HCT116 (cell line): ENCODE data around the gene PLA1A. TPM values are rescaled to one million over a fixed set of nuclear protein-coding genes. Genes with fewer than 3 reads are reported as not detected.
"Not testable (repeated sequence)": the region's sequence is repeated elsewhere in the genome, so short reads cannot be mapped to it uniquely, and the experiment has no call there.

Experiments used
- ATAC-seq: fragments of 200-7000 bp; cut with Tn5 transposase; 2 replicates; pipeline ENCODE4 v1.9.1; 2020; ENCODE audit warnings: mild to moderate bottlenecking, moderate library complexity
- BruUV-seq: library from RNA; stranded (reverse); fragments of 400-500 nt; replicated peaks from 2 replicates; lab custom pipeline; 2021; lab: Mats Ljungman, UMichigan
- CTCF ChIA-PET: fragments of 300-600 bp; sonication (Branson Sonifier 250); formaldehyde crosslinking; loops from one replicate; lab custom pipeline; 2021; ENCODE audit warnings: antibody characterized with exemption; lab: Charles Lee
- POLR2A ChIA-PET: fragments of 300-600, 350-600 bp; sonication (Branson Sonifier 250); formaldehyde crosslinking; loops from one replicate; lab custom pipeline; 2021; ENCODE audit warnings: antibody characterized with exemption; lab: Charles Lee
- RAD21 ChIA-PET, 2 experiments: fragments of 300-600 bp; sonication (Branson Sonifier 250); formaldehyde crosslinking; loops; one replicate each; lab custom pipeline; 2023; ENCODE audit warnings: low total read pairs in 2 of 2; ENCODE audit not compliant: uncharacterized antibody in 2 of 2, unreplicated experiment in 2 of 2, low non-redundant PET in 1 of 2; lab: Charles Lee
- DNase-seq: peaks from one replicate; pipeline ENCODE4 v3.0.0-alpha.2; 2010; ENCODE audit warnings: low read depth, low spot score
- H2AFZ ChIP-seq: fragments of 200-600 bp; shearing (Covaris generic), sonication (generic); 2 replicates; pipeline ENCODE4 v1.6.1; 2017; ENCODE audit warnings: low read depth, mixed run types, mixed read lengths, antibody characterized with exemption, low read length; ENCODE audit not compliant: poor library complexity, severe bottlenecking
- H3K27ac ChIP-seq: 2 replicates; pipeline ENCODE4 v1.5.1; 2012; ENCODE audit warnings: low read depth, low read length
- H3K27me3 ChIP-seq: fragments of 200-600 bp; sonication (generic); 2 replicates; pipeline ENCODE4 v1.6.1; 2016; ENCODE audit warnings: mixed run types, low read length, mixed read lengths; ENCODE audit not compliant: insufficient read depth
- H3K36me3 ChIP-seq, 2 experiments: fragments of 200-500 bp in 1 of 2; fragments of 200-600 bp in 1 of 2; sonication (Bioruptor generic) in 1 of 2; sonication (generic) in 1 of 2; 2 replicates each; pipeline versions ENCODE4 v1.5.1 to v1.6.1; 2014 to 2016; ENCODE audit warnings: low read length in 2 of 2, inconsistent platforms in 1 of 2, mixed read lengths in 1 of 2, mixed run types in 1 of 2; ENCODE audit not compliant: insufficient read depth in 2 of 2, control insufficient read depth in 1 of 2
- H3K4me1 ChIP-seq, 2 experiments: fragments of 200-600 bp in 1 of 2; sonication (generic) in 1 of 2; 2 replicates each; pipeline versions ENCODE4 v1.5.1 to v1.6.1; 2012 to 2017; ENCODE audit warnings: low read length in 2 of 2, inconsistent platforms in 1 of 2, mild to moderate bottlenecking in 1 of 2, mixed read lengths in 1 of 2, mixed run types in 1 of 2, moderate library complexity in 1 of 2; ENCODE audit not compliant: insufficient read depth in 2 of 2, control insufficient read depth in 1 of 2
- H3K4me2 ChIP-seq: fragments of 200-600 bp; sonication (generic); 2 replicates; pipeline ENCODE4 v1.6.1; 2017; ENCODE audit warnings: mixed run types, low read length, mixed read lengths
- H3K4me3 ChIP-seq, 2 experiments: fragments of 200-600 bp in 1 of 2; sonication (generic) in 1 of 2; replicated peaks in 1 of 2; 2 replicates each; pipeline ENCODE4 v1.5.1; 2011 to 2016; ENCODE audit warnings: low read length in 2 of 2, control low read depth in 1 of 2, low read depth in 1 of 2, mild to moderate bottlenecking in 1 of 2, mixed read lengths in 1 of 2, mixed run types in 1 of 2
- H3K79me2 ChIP-seq: fragments of 200-600 bp; sonication (generic); 2 replicates; pipeline ENCODE4 v1.6.1; 2017; ENCODE audit warnings: mild to moderate bottlenecking, mixed run types, low read length, moderate library complexity, mixed read lengths; ENCODE audit not compliant: insufficient read depth
- H3K9ac ChIP-seq: fragments of 200-600 bp; sonication (generic); 2 replicates; pipeline ENCODE4 v1.6.1; 2016; ENCODE audit warnings: low read length, mixed read lengths
- H3K9me2 ChIP-seq: fragments of 200-600 bp; sonication (generic), shearing (Covaris generic); 2 replicates; pipeline ENCODE4 v1.6.1; 2017; ENCODE audit warnings: mixed run types, mild to moderate bottlenecking, moderate library complexity; ENCODE audit not compliant: insufficient read depth
- H3K9me3 ChIP-seq, 2 experiments: fragments of 200-500 bp in 1 of 2; fragments of 200-600 bp in 1 of 2; sonication (Bioruptor generic) in 1 of 2; sonication (generic) in 1 of 2; 2 replicates each; pipeline ENCODE4 v1.6.1; 2014 to 2017; ENCODE audit warnings: low read length in 2 of 2, mixed read lengths in 2 of 2, inconsistent platforms in 1 of 2, low read depth in 1 of 2, mild to moderate bottlenecking in 1 of 2, mixed run types in 1 of 2, moderate library complexity in 1 of 2; ENCODE audit not compliant: control insufficient read depth in 1 of 2, insufficient read depth in 1 of 2
- H4K20me1 ChIP-seq: fragments of 200-600 bp; sonication (generic), shearing (Covaris generic); 2 replicates; pipeline ENCODE4 v1.6.1; 2017; ENCODE audit warnings: mixed run types, mild to moderate bottlenecking, moderate library complexity; ENCODE audit not compliant: insufficient read depth
- CBX3 ChIP-seq: IDR thresholded peaks from 2 replicates; pipeline ENCODE4 v1.6.1; 2012; ENCODE audit warnings: low read depth
- CEBPB ChIP-seq: IDR thresholded peaks from 2 replicates; pipeline ENCODE4 v1.6.1; 2012; ENCODE audit warnings: low read depth
- EZH2 ChIP-seq: fragments of 200-600 bp; sonication (generic); IDR thresholded peaks from 2 replicates; pipeline ENCODE4 v1.6.1; 2017; ENCODE audit warnings: antibody characterized with exemption, mixed run types
- REST ChIP-seq: IDR thresholded peaks from 2 replicates; pipeline ENCODE4 v1.6.1; 2012; ENCODE audit warnings: low read depth
- SIN3A ChIP-seq: IDR thresholded peaks from 2 replicates; pipeline ENCODE4 v1.6.1; 2012; ENCODE audit warnings: low read depth
- TCF7L2 ChIP-seq: IDR thresholded peaks from 2 replicates; pipeline ENCODE4 v1.7.0; 2011; ENCODE audit warnings: borderline replicate concordance, inconsistent platforms; ENCODE audit not compliant: insufficient read depth, insufficient read length; ENCODE audit errors: extremely low read depth
- intact Hi-C: fragments of 100-400 bp; cut with micrococcal nuclease; formaldehyde crosslinking; loops from 2 replicates; pipeline ENCODE4 v1.10.0; 2022
- total RNA-seq: library from RNA; stranded (reverse); gene quantifications from one replicate; pipeline ENCODE4 v1.2.1, GENCODE V29; 2021; ENCODE audit not compliant: unreplicated experiment
- TF ChIP-seq, protein P1 (sequence below): IDR thresholded peaks from 2 replicates; pipeline ENCODE4 v1.6.1; 2012

PLA1A gene
- total RNA-seq, 1 experiment from 2014 or later, result not detected

DNA sequence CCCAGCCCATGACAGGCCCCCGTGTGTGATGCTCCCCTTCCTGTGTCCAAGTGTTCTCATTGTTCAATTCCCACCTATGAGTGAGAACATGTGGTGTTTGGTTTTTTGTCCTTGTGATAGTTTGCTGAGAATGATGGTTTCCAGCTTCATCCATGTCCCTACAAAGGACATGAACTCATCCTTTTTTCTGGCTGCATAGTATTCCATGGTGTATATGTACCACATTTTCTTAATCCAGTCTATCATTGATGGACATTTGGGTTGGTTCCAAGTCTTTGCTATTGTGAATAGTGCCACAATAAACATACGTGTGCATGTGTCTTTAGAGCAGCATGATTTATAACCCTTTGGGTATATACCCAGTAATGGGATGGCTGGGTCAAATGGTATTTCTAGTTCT lies 34.4 kb upstream of the PLA1A start:
- H3K9me3 ChIP-seq, H3K9me2 ChIP-seq, CTCF ChIA-PET, H4K20me1 ChIP-seq, POLR2A ChIA-PET, H3K27ac ChIP-seq, DNase-seq, H3K9ac ChIP-seq, H3K36me3 ChIP-seq, H3K4me3 ChIP-seq, H3K4me2 ChIP-seq, intact Hi-C loops, BruUV-seq, H3K4me1 ChIP-seq, ATAC-seq, H3K27me3 ChIP-seq, H3K79me2 ChIP-seq, H2AFZ ChIP-seq, RAD21 ChIA-PET: not testable (repeated sequence)

DNA sequence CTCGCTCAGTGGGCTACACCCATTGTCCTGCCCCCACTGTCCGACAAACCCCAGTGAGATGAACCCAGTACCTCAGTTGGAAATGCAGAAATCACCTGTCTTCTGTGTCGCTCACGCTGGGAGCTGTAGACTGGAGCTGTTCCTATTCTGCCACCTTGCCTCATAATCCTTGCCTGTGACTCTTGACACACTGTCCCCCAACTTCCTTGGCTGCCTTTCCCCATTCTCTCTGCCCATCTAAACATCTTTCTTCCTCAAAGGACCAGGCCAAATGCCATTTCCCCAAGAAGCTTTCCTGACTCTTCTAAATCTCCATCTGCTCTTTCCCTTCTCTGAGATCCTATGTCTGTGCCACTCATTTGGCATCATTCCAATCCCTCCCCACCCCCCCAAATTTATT lies 28.5 kb upstream of the PLA1A start:
- Histone ChIP-seq H2AFZ (no peak overlapping the region), H3K79me2 (no peaks in the 10 kb centered on the region), H4K20me1 (no peaks in the 10 kb centered on the region), H3K4me1 (no peaks in the 10 kb centered on the region), H3K27ac (no peak overlapping the region), H3K4me2 (no peak overlapping the region), H3K9me2 (no peaks in the 10 kb centered on the region), H3K4me3 (no peak overlapping the region), H3K9me3 (no peaks in the 10 kb centered on the region), H3K27me3 (no peaks in the 10 kb centered on the region), H3K9ac (no peak overlapping the region), H3K36me3 (no peaks in the 10 kb centered on the region)
- DNase-seq (no peak), ATAC-seq (no peak)
- intact Hi-C loops, result no loop called here
- BruUV-seq, result no TSS peak
- ChIA-PET CTCF (interaction anchor here (0.6 to 1.0 kb wide), 2 partner anchors 9 to 31 kb away, joined by 3 to 6 read pairs; no protein-coding TSS in a partner anchor), POLR2A (no interaction called here), RAD21 (no interaction called here)
- TF ChIP-seq CBX3 (no peak), SIN3A (no peak), REST (no peak), CEBPB (no peak), EZH2 (no peak), TCF7L2 (no peak)
- TF ChIP-seq, protein P1, sequence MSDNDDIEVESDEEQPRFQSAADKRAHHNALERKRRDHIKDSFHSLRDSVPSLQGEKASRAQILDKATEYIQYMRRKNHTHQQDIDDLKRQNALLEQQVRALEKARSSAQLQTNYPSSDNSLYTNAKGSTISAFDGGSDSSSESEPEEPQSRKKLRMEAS, result no peak
